Stimulated activated CD8-positive, alpha-beta memory T cell treated with anti-CD3 and anti-CD28 coated beads, Interleukin-4, amount 100 ng/mL, for 24 hours (primary cell): ENCODE measurements around the gene ZNF335.

ENCODE experiments used
- DNase-seq: peaks from one replicate; pipeline ENCODE4 v3.0.0-alpha.2; 2020; ENCODE audit warnings: low read depth

ZNF335 gene, protein sequence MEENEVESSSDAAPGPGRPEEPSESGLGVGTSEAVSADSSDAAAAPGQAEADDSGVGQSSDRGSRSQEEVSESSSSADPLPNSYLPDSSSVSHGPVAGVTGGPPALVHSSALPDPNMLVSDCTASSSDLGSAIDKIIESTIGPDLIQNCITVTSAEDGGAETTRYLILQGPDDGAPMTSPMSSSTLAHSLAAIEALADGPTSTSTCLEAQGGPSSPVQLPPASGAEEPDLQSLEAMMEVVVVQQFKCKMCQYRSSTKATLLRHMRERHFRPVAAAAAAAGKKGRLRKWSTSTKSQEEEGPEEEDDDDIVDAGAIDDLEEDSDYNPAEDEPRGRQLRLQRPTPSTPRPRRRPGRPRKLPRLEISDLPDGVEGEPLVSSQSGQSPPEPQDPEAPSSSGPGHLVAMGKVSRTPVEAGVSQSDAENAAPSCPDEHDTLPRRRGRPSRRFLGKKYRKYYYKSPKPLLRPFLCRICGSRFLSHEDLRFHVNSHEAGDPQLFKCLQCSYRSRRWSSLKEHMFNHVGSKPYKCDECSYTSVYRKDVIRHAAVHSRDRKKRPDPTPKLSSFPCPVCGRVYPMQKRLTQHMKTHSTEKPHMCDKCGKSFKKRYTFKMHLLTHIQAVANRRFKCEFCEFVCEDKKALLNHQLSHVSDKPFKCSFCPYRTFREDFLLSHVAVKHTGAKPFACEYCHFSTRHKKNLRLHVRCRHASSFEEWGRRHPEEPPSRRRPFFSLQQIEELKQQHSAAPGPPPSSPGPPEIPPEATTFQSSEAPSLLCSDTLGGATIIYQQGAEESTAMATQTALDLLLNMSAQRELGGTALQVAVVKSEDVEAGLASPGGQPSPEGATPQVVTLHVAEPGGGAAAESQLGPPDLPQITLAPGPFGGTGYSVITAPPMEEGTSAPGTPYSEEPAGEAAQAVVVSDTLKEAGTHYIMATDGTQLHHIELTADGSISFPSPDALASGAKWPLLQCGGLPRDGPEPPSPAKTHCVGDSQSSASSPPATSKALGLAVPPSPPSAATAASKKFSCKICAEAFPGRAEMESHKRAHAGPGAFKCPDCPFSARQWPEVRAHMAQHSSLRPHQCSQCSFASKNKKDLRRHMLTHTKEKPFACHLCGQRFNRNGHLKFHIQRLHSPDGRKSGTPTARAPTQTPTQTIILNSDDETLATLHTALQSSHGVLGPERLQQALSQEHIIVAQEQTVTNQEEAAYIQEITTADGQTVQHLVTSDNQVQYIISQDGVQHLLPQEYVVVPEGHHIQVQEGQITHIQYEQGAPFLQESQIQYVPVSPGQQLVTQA (N-terminal part only)

DNA sequence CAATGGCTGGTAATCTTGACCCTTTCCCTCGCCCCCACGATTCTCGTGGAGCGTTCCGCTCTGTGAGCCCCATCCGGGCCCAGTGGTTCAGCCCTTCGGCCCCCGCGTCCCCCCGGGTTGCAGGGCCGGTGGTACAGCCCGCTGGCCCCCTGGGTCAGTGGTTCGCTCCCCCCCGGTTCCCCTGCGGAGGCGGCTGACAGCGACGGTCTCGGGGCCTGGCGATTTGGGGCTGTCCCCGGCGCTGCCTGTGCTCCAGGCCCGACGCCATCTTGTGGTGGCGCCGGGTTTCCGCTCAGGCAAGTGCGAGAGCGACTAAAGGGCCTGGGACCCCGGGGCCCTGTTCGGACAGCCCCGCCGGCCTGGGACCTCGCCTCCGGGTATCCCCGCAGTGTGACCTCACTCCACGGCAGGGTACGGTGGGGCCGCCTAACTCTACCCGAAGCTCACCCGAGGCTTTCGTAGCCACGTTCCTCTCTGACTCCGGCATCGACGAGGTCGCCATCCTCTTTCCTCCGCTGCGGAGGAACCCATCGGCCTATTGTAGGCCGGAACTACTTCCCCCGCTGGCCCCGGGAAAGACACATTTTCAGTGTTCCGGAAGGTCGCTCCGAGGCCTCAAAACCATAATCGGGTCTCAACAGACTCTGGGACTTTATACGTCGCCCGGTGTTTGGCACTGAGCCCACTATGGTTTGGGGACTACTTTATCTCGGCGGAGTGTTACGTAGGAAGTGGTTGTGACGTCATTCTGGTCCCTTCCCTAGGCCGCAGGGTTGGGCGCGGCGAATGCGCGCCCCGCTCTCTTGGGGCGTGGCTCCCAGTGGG lies at the start of gene ZNF335:
ZNF335 (minus strand) TSS at position 529 of the 825 bp plus-strand sequence. CDS start 793 bp downstream, outside the sequence.
- DNase-seq, result peak; percentile 92

GRCh38 chr20:46020555-46020954 lies 48.6 kb upstream of the ZNF335 start:
- no peak for DNase-seq

DNA sequence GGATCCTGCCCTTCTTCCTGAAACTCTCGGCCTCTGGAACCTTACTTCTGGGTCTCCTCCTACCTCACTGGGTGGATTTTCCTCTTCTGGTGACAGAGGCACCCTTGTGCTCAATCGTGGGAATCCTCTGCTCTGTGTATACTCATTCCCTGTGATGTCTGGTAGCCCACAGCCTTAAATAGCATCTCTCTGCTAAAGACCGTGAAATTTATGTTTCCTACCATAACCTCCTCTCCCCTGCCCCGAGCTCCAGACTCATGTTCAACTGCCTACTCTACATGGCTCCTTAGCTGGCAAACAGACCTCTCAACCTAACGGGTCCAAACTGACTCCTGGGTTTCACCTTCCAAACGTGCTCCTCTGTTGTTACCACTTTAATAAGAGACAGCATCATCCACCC lies 46.6 kb upstream of the ZNF335 start:
- DNase-seq, result no peak

DNA sequence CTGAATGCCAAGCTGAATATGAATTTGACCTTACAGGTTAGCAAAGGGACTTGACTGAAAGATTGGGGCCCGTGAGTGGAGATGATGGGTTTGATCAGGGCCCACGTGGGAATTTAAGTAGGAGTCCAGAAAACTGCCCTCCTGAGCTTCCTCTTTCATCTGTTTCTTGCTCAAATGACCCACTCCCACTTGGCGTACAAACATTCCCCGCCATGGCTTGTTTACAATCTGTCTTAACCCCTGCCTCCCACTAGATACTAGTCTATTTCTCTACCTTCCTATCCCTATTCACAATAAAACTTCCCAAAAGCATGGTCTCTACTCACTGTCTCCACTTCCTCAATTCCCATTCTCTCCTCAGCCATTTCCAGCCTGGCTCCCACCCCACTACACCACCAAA lies 46.1 kb upstream of the ZNF335 start:
- DNase-seq, result no peak

GRCh38 chr20:46017272-46017671 lies 45.3 kb upstream of the ZNF335 start:
- no peak for DNase-seq

DNA sequence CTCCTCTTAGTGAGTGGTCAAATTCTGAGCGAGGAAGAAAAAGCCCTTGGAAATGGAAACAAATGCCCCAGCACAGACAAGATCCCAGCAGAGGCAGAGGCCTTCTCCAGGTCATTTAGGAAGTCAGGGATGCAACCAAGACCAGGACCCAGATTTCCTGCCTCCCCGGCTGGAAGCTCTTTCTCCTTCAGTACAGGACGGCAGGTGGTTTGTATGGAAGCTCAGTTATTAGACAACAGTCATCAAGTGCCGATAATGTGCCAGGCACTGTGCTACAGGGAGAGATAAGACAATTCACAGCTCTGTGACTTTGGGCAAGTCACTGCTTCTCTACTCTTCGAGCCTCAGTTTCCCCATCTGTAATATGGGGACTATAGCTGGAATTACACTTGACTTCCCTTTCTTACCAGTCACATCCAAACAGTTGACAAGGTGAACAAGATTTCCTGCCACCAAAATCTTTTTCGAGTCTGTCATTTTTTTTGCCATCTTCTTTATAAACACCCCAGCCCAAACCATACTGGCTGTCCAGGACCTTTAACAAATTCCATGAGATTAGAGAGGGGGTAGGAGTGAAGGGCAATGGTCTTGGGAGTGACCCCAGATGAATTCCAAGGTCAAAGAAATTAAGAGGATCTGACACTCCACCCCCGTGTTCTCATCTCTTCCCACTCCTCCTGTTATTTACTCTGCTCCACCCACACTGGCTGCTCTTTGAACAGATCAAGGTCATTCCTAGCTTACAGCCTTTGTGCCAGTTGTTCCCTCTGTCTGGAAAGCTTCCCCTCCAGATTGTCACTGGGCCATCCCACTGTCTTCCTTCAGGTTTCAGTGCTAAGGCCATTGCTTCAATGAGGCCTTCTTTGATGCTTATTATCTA lies 42.8 kb upstream of the ZNF335 start:
- no peak for DNase-seq

- peak; percentile 57 for DNase-seq
These were observed 42.0 kb upstream of the ZNF335 start for GRCh38 chr20:46013829-46014516.

GRCh38 chr20:46013322-46013828 lies 41.4 kb upstream of the ZNF335 start:
- DNase-seq, result no peak

GRCh38 chr20:46012921-46013320 lies 40.9 kb upstream of the ZNF335 start:
- no peak for DNase-seq

DNA sequence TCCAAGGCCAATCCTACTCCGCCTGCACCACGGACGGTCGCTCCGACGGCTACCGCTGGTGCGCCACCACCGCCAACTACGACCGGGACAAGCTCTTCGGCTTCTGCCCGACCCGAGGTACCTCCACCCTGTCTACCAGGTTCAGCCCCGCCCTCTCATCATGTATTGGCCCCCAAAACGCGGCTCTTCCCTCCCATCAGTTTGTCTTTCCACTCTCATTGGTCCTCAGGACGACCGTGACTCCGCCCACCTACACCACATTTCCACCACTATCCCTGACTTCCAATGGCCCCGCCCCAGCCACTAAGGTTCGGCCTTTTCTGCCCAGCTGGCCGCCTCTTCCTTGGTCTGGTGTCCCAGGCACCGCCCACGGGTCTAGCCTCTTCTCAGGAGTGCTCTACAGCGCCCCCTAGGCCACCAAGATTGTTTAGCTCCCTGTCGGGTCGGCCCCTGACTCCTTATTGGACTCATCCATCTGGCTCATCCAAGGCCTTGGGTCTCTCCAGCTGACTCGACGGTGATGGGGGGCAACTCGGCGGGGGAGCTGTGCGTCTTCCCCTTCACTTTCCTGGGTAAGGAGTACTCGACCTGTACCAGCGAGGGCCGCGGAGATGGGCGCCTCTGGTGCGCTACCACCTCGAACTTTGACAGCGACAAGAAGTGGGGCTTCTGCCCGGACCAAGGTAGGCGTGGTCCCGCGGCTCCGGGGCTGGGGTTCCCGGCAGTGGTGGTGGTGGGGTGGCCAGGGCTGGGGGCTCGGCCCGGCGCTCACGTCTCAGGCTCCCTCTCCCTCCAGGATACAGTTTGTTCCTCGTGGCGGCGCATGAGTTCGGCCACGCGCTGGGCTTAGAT lies 39.9 kb upstream of the ZNF335 start:
- DNase-seq, result no peak

- DNase-seq, result peak; percentile 19
These were observed 38.7 kb upstream of the ZNF335 start for GRCh38 chr20:46010491-46011391.

DNA sequence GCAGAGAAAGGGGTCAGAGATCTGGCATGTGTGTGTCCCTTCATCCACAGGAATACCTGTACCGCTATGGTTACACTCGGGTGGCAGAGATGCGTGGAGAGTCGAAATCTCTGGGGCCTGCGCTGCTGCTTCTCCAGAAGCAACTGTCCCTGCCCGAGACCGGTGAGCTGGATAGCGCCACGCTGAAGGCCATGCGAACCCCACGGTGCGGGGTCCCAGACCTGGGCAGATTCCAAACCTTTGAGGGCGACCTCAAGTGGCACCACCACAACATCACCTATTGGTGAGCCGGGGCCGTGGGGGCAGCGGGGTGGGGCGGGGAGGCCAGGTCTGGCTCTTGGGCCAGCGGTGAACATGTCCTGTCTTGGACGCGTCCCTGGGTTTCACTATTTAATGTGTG lies 37.8 kb upstream of the ZNF335 start:
- no peak for DNase-seq

GRCh38 chr20:46007671-46008070 lies 35.7 kb upstream of the ZNF335 start:
- DNase-seq, result no peak

GRCh38 chr20:46006964-46007363 lies 35.0 kb upstream of the ZNF335 start:
- DNase-seq, result no peak

DNA sequence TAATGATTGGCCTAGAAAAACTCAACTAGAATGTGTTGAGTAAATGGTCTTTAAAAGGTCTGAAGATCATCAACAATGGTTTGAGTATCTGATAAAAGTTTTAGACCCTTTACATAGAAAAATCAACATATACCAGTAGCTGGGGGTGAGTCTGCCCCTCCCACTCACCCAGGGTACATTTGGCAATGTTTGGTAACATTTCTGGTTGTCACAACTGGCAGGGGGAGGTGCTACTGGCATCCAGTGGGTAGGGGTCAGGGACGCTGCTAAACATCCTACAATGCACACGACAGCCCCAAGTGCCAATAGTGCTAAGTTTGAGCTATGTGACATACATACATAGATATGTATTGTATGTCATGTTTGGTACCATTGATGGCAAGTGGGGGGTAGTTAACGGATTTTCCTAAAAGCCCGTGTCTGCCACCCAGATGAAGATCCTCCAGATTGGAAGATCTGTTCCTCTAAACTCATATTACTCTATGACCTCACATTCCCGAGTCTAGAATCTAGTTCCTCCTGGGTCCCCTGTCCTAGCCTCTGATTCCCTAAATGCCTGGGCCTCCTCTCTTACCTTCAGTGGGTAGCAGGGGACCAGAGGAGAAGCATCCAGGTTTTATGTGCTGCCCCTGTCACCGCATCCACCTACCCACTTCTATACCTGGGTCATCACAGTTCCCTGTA lies 34.2 kb upstream of the ZNF335 start:
- DNase-seq, result no peak

DNA sequence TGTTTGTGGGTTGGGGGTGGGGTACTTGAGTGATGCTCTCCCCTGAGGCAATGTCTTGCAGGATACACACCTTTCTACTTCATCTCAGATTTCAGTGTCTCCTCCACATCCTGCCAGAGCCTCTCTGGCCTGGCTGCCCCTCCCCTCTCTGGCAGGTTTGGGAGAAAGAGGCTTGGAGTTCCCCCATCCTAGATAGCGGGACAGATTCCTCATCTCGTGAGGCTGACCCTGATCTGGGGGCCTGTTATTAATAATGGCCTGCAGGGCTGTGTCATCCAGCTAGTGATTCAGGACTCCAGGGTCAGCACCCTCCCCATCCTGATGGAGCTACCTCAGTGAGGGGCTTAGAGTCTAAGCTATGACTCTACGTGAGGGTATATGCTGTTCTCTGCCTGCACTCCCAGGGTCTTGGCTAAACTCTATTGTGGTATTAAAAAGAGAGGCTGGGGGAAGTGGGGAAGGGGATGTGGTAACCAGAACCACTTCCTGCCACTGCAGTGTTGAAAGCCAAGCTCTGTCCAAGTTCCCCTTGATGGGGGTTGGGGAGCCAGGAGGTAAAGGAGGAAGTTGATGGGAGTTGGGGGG lies 33.0 kb upstream of the ZNF335 start:
- no peak for DNase-seq
